GM12878 (cell line): ENCODE data around the gene LMAN1L.

Source experiments
- CTCF ChIP-seq, 3 experiments: IDR thresholded peaks in 2 of 3; conservative IDR thresholded peaks in 1 of 3; 2 replicates each; pipeline ENCODE4 v1.5.1; 2011; ENCODE audit warnings: low read depth in 3 of 3, low read length in 3 of 3, mild to moderate bottlenecking in 3 of 3, control low read depth in 2 of 3, moderate library complexity in 2 of 3, inconsistent platforms in 1 of 3, mixed read lengths in 1 of 3; ENCODE audit not compliant: control insufficient read depth in 2 of 3, insufficient read depth in 1 of 3; ENCODE audit errors: extremely low read depth in 1 of 3
- EP300 ChIP-seq, 2 experiments: fragments of 150-350 bp in 1 of 2; IDR thresholded peaks; 2 replicates each; pipeline ENCODE4 v1.6.1; 2011 to 2012; ENCODE audit warnings: low read depth in 2 of 2, low read length in 2 of 2, borderline replicate concordance in 1 of 2, improper control_type of control experiment in 1 of 2, inconsistent platforms in 1 of 2; ENCODE audit not compliant: control insufficient read depth in 1 of 2
- JUND ChIP-seq: IDR thresholded peaks from 2 replicates; pipeline ENCODE4 v1.6.1; 2012; ENCODE audit warnings: low read depth, mild to moderate bottlenecking, low read length, improper control_type of control experiment, moderate library complexity
- SIN3A ChIP-seq: IDR thresholded peaks from 2 replicates; pipeline ENCODE4 v1.6.1; 2012; ENCODE audit warnings: low read depth, low read length, improper control_type of control experiment
- SREBF1 ChIP-seq: IDR thresholded peaks from 2 replicates; pipeline ENCODE4 v1.6.1; 2012; ENCODE audit warnings: mild to moderate bottlenecking, low read length
- TF ChIP-seq, protein P1 (sequence below): IDR thresholded peaks from 2 replicates; pipeline ENCODE4 v1.6.1; 2012; ENCODE audit warnings: mild to moderate bottlenecking, low read depth, low read length

DNA sequence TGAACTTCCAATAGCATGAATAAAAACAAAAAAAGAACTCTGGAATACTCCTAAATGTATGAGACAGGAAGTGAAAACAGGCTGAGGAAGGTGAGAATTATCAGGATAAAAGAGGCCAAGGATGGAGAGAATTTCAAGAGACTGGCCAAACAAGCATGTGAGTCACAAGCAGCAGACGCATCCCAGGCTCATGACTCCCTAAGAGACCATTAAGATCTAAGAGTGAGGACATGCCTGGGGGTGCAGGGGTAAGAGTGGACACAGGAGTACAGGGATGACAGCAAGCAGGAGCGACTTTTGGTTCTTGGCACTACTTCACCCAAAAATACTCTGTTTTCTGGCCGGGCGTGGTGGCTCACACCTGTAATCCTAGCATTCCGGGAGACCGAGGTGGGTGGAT is 53.5 kb downstream of the LMAN1L start:
- no peak for TF ChIP-seq SREBF1
- TF ChIP-seq EP300 (IDR thresholded peaks at IDR 0.05; ENCODE audit: borderline replicate concordance in 1 of 2, control insufficient read depth in 1 of 2, low read depth in 2 of 2, low read length in 2 of 2): no peak
- TF ChIP-seq CTCF (IDR thresholded peaks at IDR 0.05 in 2 of 3, conservative IDR thresholded peaks at IDR 0.05 in 1 of 3; ENCODE audit: control insufficient read depth in 2 of 3, extremely low read depth in 1 of 3, insufficient read depth in 1 of 3, low read depth in 3 of 3, low read length in 3 of 3): no peak
- TF ChIP-seq JUND: no peak
- TF ChIP-seq, protein P1, sequence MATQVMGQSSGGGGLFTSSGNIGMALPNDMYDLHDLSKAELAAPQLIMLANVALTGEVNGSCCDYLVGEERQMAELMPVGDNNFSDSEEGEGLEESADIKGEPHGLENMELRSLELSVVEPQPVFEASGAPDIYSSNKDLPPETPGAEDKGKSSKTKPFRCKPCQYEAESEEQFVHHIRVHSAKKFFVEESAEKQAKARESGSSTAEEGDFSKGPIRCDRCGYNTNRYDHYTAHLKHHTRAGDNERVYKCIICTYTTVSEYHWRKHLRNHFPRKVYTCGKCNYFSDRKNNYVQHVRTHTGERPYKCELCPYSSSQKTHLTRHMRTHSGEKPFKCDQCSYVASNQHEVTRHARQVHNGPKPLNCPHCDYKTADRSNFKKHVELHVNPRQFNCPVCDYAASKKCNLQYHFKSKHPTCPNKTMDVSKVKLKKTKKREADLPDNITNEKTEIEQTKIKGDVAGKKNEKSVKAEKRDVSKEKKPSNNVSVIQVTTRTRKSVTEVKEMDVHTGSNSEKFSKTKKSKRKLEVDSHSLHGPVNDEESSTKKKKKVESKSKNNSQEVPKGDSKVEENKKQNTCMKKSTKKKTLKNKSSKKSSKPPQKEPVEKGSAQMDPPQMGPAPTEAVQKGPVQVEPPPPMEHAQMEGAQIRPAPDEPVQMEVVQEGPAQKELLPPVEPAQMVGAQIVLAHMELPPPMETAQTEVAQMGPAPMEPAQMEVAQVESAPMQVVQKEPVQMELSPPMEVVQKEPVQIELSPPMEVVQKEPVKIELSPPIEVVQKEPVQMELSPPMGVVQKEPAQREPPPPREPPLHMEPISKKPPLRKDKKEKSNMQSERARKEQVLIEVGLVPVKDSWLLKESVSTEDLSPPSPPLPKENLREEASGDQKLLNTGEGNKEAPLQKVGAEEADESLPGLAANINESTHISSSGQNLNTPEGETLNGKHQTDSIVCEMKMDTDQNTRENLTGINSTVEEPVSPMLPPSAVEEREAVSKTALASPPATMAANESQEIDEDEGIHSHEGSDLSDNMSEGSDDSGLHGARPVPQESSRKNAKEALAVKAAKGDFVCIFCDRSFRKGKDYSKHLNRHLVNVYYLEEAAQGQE: no peak
- no peak for TF ChIP-seq SIN3A
